ENCODE data around the gene CCN5.

GRCh38 chr20:44762466-44763140 is 47.4 kb downstream of the CCN5 start:
- TF ChIP-seq CTCF (conservative IDR thresholded peaks at IDR 0.05; ENCODE audit: low read length) (no peak), EZH2phosphoT487 (IDR thresholded peaks at IDR 0.05; ENCODE audit: borderline replicate concordance, low read depth, low read length) (no peak)
